ENCODE measurements around the gene STXBP5.

Gene STXBP5

GRCh38 chr6:147204060-147204785 lies at the start of gene STXBP5:
Gene STXBP5, plus strand, starts transcription at chr6:147204417. Its CDS starts 116 bp downstream, at chr6:147204533.
- DNase-seq: peak; percentile 59

- peak; percentile 43 for DNase-seq
Observed at GRCh38 chr6:147154454-147154853, 49.8 kb upstream of the STXBP5 start.

GRCh38 chr6:147156218-147156617 lies 48.0 kb upstream of the STXBP5 start:
- no peak for DNase-seq

- DNase-seq: no peak
Observed at GRCh38 chr6:147156799-147157382, 47.3 kb upstream of the STXBP5 start.

- DNase-seq: no peak
Observed at GRCh38 chr6:147157930-147158329, 46.3 kb upstream of the STXBP5 start.

GRCh38 chr6:147158881-147159280 lies 45.3 kb upstream of the STXBP5 start:
- no peak for DNase-seq

- DNase-seq: no peak
Observed at GRCh38 chr6:147159536-147160374, 44.5 kb upstream of the STXBP5 start.

- DNase-seq: no peak
Observed at GRCh38 chr6:147160593-147160992, 43.6 kb upstream of the STXBP5 start.

GRCh38 chr6:147161253-147161973 lies 42.8 kb upstream of the STXBP5 start:
- no peak for DNase-seq

- no peak for DNase-seq
Observed at GRCh38 chr6:147161974-147162495, 42.2 kb upstream of the STXBP5 start.

- DNase-seq: no peak
Observed at GRCh38 chr6:147164761-147165160, 39.5 kb upstream of the STXBP5 start.

- peak; percentile 14 for DNase-seq
Observed at GRCh38 chr6:147166360-147166944, 37.8 kb upstream of the STXBP5 start.

GRCh38 chr6:147166992-147167391 lies 37.2 kb upstream of the STXBP5 start:
- DNase-seq: no peak

- no peak for DNase-seq
Observed at GRCh38 chr6:147167576-147168461, 36.4 kb upstream of the STXBP5 start.

GRCh38 chr6:147169529-147169928 lies 34.7 kb upstream of the STXBP5 start:
- no peak for DNase-seq

- DNase-seq: no peak
Observed at GRCh38 chr6:147170269-147170668, 33.9 kb upstream of the STXBP5 start.

- DNase-seq: no peak
Observed at GRCh38 chr6:147173140-147173539, 31.1 kb upstream of the STXBP5 start.

GRCh38 chr6:147173675-147174308 lies 30.4 kb upstream of the STXBP5 start:
- no peak for DNase-seq

GRCh38 chr6:147176795-147177194 lies 27.4 kb upstream of the STXBP5 start:
- DNase-seq: no peak

- DNase-seq: no peak
Observed at GRCh38 chr6:147177286-147177685, 26.9 kb upstream of the STXBP5 start.

- no peak for DNase-seq
Observed at GRCh38 chr6:147178355-147178754, 25.9 kb upstream of the STXBP5 start.

Data from NCI-H1092 treated with DMSO at 0.1 percent for 48 hours (cell line).